SH-SY5Y (cell line): ENCODE measurements around the gene MRPL24.

Source experiments
- GATA2 ChIP-seq: IDR thresholded peaks from 2 replicates; pipeline ENCODE4 v1.6.1; 2011; ENCODE audit warnings: mild to moderate bottlenecking, low read depth, low read length
- GATA3 ChIP-seq: IDR thresholded peaks from 2 replicates; pipeline ENCODE4 v1.6.1; 2011; ENCODE audit warnings: low read depth, mild to moderate bottlenecking, low read length, moderate library complexity

Gene MRPL24

GRCh38 chr1:156750191-156750672 lies 9.3 kb upstream of the MRPL24 start:
- TF ChIP-seq GATA2 = no peak
- no peak for TF ChIP-seq GATA3

- TF ChIP-seq GATA2 (no peak), GATA3 (no peak)
These were observed 8.7 kb upstream of the MRPL24 start for GRCh38 chr1:156749419-156750118.

GRCh38 chr1:156748670-156749418 lies 8.0 kb upstream of the MRPL24 start:
- no peak for TF ChIP-seq GATA2
- TF ChIP-seq GATA3 = no peak

- TF ChIP-seq GATA2 (peak; percentile 53), GATA3 (no peak)
These were observed 7.1 kb upstream of the MRPL24 start for GRCh38 chr1:156747742-156748669.

GRCh38 chr1:156746728-156747631 lies 6.1 kb upstream of the MRPL24 start:
- no peak for TF ChIP-seq GATA3
- TF ChIP-seq GATA2 = no peak

GRCh38 chr1:156746406-156746727 lies 5.5 kb upstream of the MRPL24 start:
- TF ChIP-seq GATA3 = no peak
- TF ChIP-seq GATA2 = no peak

GRCh38 chr1:156745881-156746280 lies 5.0 kb upstream of the MRPL24 start:
- no peak for TF ChIP-seq GATA3
- no peak for TF ChIP-seq GATA2

- TF ChIP-seq GATA2 (no peak), GATA3 (no peak)
These were observed 4.0 kb upstream of the MRPL24 start for GRCh38 chr1:156744786-156745419.

GRCh38 chr1:156744344-156744743 lies 3.5 kb upstream of the MRPL24 start:
- no peak for TF ChIP-seq GATA2
- no peak for TF ChIP-seq GATA3

GRCh38 chr1:156743367-156744302 lies 2.7 kb upstream of the MRPL24 start:
- TF ChIP-seq GATA2 = no peak

- TF ChIP-seq GATA3 = no peak
- TF ChIP-seq GATA2 = no peak
These were observed 1.9 kb upstream of the MRPL24 start for GRCh38 chr1:156742801-156743200.

GRCh38 chr1:156742017-156742416 lies 1.1 kb upstream of the MRPL24 start:
- no peak for TF ChIP-seq GATA2
